Trophoblast cell (in vitro differentiated cells and primary cell): ENCODE measurements around the gene GPR21.

Source experiments
- DNase-seq, 2 donors: peaks; one replicate each; pipeline ENCODE4 v3.0.0-alpha.2; 2016
- H2AFZ ChIP-seq: 2 replicates; pipeline ENCODE4 v1.6.1; 2013; ENCODE audit warnings: low read length, moderate library complexity, mild to moderate bottlenecking; ENCODE audit not compliant: insufficient read depth, poor library complexity
- H2AK5ac ChIP-seq: 2 replicates; pipeline ENCODE4 v1.6.1; 2013; ENCODE audit warnings: mild to moderate bottlenecking, low read length
- H2BK120ac ChIP-seq: 2 replicates; pipeline ENCODE4 v1.6.1; 2013; ENCODE audit warnings: low read length, mild to moderate bottlenecking, moderate library complexity; ENCODE audit not compliant: insufficient read depth, poor library complexity
- H2BK12ac ChIP-seq: 2 replicates; pipeline ENCODE4 v1.6.1; 2013; ENCODE audit warnings: mild to moderate bottlenecking, low read length, moderate library complexity
- H2BK5ac ChIP-seq: 2 replicates; pipeline ENCODE4 v1.6.1; 2013; ENCODE audit warnings: low read length, low read depth, moderate library complexity, mild to moderate bottlenecking; ENCODE audit not compliant: poor library complexity
- H3K14ac ChIP-seq: 2 replicates; pipeline ENCODE4 v1.6.1; 2013; ENCODE audit warnings: mild to moderate bottlenecking, low read length
- H3K18ac ChIP-seq: 2 replicates; pipeline ENCODE4 v1.6.1; 2013; ENCODE audit warnings: mild to moderate bottlenecking, low read length
- H3K23ac ChIP-seq: 2 replicates; pipeline ENCODE4 v1.6.1; 2013; ENCODE audit warnings: low read length
- H3K27ac ChIP-seq: 2 replicates; pipeline ENCODE4 v1.5.1; 2013; ENCODE audit warnings: low read depth, mild to moderate bottlenecking, inconsistent platforms, low read length, moderate library complexity
- H3K27me3 ChIP-seq: 2 replicates; pipeline ENCODE4 v1.6.1; 2013; ENCODE audit warnings: inconsistent platforms, mild to moderate bottlenecking, low read length, moderate library complexity; ENCODE audit not compliant: insufficient read depth
- H3K36me3 ChIP-seq, 2 experiments: 1 replicate in 1 of 2; 2 replicates in 1 of 2; pipeline ENCODE4 v1.6.1; 2013; ENCODE audit warnings: low read length in 2 of 2, mild to moderate bottlenecking in 2 of 2, moderate library complexity in 1 of 2; ENCODE audit not compliant: insufficient read depth in 2 of 2, control insufficient read depth in 1 of 2
- H3K4ac ChIP-seq: 2 replicates; pipeline ENCODE4 v1.6.1; 2013; ENCODE audit warnings: low read depth, mild to moderate bottlenecking, low read length, moderate library complexity
- H3K4me1 ChIP-seq, 2 experiments: 1 replicate in 1 of 2; 2 replicates in 1 of 2; pipeline ENCODE4 v1.6.1; 2013; ENCODE audit warnings: low read length in 2 of 2, mild to moderate bottlenecking in 2 of 2, moderate library complexity in 1 of 2; ENCODE audit not compliant: insufficient read depth in 2 of 2, control insufficient read depth in 1 of 2
- H3K4me2 ChIP-seq: 2 replicates; pipeline ENCODE4 v1.6.1; 2013; ENCODE audit warnings: inconsistent platforms, mild to moderate bottlenecking, low read length, moderate library complexity
- H3K4me3 ChIP-seq: 2 replicates; pipeline ENCODE4 v1.5.1; 2013; ENCODE audit warnings: mild to moderate bottlenecking, low read depth, low read length, inconsistent platforms
- H3K79me1 ChIP-seq: one replicate; pipeline ENCODE4 v1.6.1; 2013; ENCODE audit warnings: low read length
- H3K79me2 ChIP-seq: 2 replicates; pipeline ENCODE4 v1.6.1; 2013; ENCODE audit warnings: low read length, mild to moderate bottlenecking; ENCODE audit not compliant: control insufficient read depth, insufficient read depth, poor library complexity
- H3K9ac ChIP-seq: 2 replicates; pipeline ENCODE4 v1.6.1; 2013; ENCODE audit warnings: mild to moderate bottlenecking, low read length
- H3K9me3 ChIP-seq: 2 replicates; pipeline ENCODE4 v1.6.1; 2013; ENCODE audit warnings: low read depth, mild to moderate bottlenecking, control low read depth, inconsistent platforms, low read length; ENCODE audit not compliant: insufficient read depth
- H4K12ac ChIP-seq: 2 replicates; pipeline ENCODE4 v1.6.1; 2013; ENCODE audit warnings: low read depth, mild to moderate bottlenecking, low read length, moderate library complexity
- H4K8ac ChIP-seq: 2 replicates; pipeline ENCODE4 v1.6.1; 2013; ENCODE audit warnings: low read depth, mild to moderate bottlenecking, low read length, moderate library complexity
- H4K91ac ChIP-seq: one replicate; pipeline ENCODE4 v1.6.1; 2013; ENCODE audit warnings: low read depth, mild to moderate bottlenecking, low read length, moderate library complexity
- WGBS: extraction: QIAGEN DNeasy Blood & Tissue Kit; methylation state at CpG from one replicate; pipeline ENCODE4 v1.1.7; 2013; ENCODE audit warnings: missing lambda C conversion rate; ENCODE audit not compliant: insufficient read length, insufficient coverage; ENCODE audit errors: extremely low coverage; 5-methylcytosine and 5-hydroxymethylcytosine counted together

GPR21 gene

GRCh38 chr9:123028973-123029372, 4.5 kb upstream of the GPR21 start:
- no CpG with 5 or more reads among the region's 3 CpGs for WGBS

GRCh38 chr9:123031963-123032362, 1.5 kb upstream of the GPR21 start:
- no peaks in the 10 kb centered on the region for H3K27me3 ChIP-seq
- H3K79me2 ChIP-seq: no peaks in the 10 kb centered on the region
- no peak overlapping the region for H3K14ac ChIP-seq
- no peak overlapping the region for H2BK12ac ChIP-seq
- no peak overlapping the region for H4K91ac ChIP-seq
- no CpG with 5 or more reads among the region's 1 CpG for WGBS
- no peak for DNase-seq
- no peak overlapping the region for H3K9ac ChIP-seq
- no peaks in the 10 kb centered on the region for H3K9me3 ChIP-seq
- peaks cover 11 to 18% of the 10 kb centered on the region in 2 experiments for H3K36me3 ChIP-seq
- H3K18ac ChIP-seq: no peak overlapping the region
- H3K27ac ChIP-seq: no peak overlapping the region
- no peak overlapping the region for H2BK5ac ChIP-seq
- no peak overlapping the region for H2AFZ ChIP-seq
- no peak overlapping the region for H2BK120ac ChIP-seq
- no peak overlapping the region for H2AK5ac ChIP-seq
- no peak overlapping the region for H4K8ac ChIP-seq
- H4K12ac ChIP-seq: no peak overlapping the region
- no peak overlapping the region for H3K23ac ChIP-seq
- H3K79me1 ChIP-seq: no peaks in the 10 kb centered on the region
- H3K4me1 ChIP-seq: peaks cover 3 to 8% of the 10 kb centered on the region in 2 experiments
- no peak overlapping the region for H3K4me2 ChIP-seq
- H3K4me3 ChIP-seq: no peak overlapping the region
- H3K4ac ChIP-seq: no peak overlapping the region

More at GRCh38 chr9:123028973-123029372, 4.5 kb upstream of the GPR21 start:
- H2BK120ac ChIP-seq: no peak overlapping the region
- H3K9me3 ChIP-seq: no peaks in the 10 kb centered on the region
- no peak overlapping the region for H2BK5ac ChIP-seq
- H4K8ac ChIP-seq: no peak overlapping the region
- H4K91ac ChIP-seq: no peak overlapping the region
- H3K79me1 ChIP-seq: no peaks in the 10 kb centered on the region
- H3K23ac ChIP-seq: no peak overlapping the region
- H3K4me1 ChIP-seq: peaks cover 3 to 5% of the 10 kb centered on the region in 2 experiments
- H3K18ac ChIP-seq: no peak overlapping the region
- H3K9ac ChIP-seq: no peak overlapping the region
- H3K27ac ChIP-seq: no peak overlapping the region
- H3K36me3 ChIP-seq: peaks cover 4 to 7% of the 10 kb centered on the region in 2 experiments
- no peak overlapping the region for H3K4ac ChIP-seq
- no peak overlapping the region for H2BK12ac ChIP-seq
- no peak overlapping the region for H3K4me2 ChIP-seq
- H2AK5ac ChIP-seq: no peak overlapping the region
- H3K27me3 ChIP-seq: no peaks in the 10 kb centered on the region
- no peak for DNase-seq
- H3K14ac ChIP-seq: no peak overlapping the region
- no peak overlapping the region for H2AFZ ChIP-seq
- H3K79me2 ChIP-seq: no peaks in the 10 kb centered on the region
- H4K12ac ChIP-seq: no peak overlapping the region
- no peak overlapping the region for H3K4me3 ChIP-seq

DNA sequence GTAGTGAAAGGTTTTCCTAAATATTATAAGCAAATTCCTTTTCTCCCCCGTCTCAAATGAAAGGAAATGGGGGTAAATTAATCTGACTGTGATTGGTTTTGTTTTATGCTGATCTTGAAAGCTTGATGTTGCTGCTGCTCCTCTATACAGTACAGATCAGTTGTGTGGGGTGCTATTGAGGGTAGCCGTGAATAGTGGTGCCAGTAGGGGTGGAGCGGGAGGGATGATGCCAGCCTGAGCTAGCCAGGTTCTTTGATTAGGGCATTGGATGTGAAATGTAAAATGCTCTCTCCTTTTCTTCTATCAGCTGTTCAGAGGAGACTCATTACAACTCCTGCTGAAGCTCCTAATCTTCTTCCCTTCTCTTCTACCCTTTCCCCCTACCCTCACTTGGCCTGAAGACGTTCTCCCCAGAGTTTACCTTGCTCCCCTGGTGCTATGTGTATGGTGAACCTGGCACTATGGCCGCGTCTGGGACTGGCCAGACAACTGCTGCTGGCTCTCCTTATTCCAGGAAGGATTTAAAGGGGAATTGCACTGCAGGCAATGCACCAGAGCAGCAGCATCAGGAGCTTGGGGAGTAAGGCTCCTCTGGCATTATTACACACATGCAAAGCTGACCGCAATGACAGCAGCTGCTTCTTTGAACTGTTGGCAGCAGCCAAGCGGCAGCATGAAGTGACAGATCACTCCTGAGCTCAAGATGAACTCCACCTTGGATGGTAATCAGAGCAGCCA, 566 bp downstream of the GPR21 start:
- Histone ChIP-seq H2BK12ac (no peak overlapping the region), H2AK5ac (no peak overlapping the region), H3K27me3 (no peaks in the 10 kb centered on the region), H4K8ac (no peak overlapping the region), H3K27ac (no peak overlapping the region), H3K9ac (no peak overlapping the region), H2BK5ac (no peak overlapping the region), H3K18ac (no peak overlapping the region), H4K91ac (no peak overlapping the region), H3K4me1 (peaks cover 3 to 8% of the 10 kb centered on the region in 2 experiments), H4K12ac (no peak overlapping the region), H3K79me2 (no peaks in the 10 kb centered on the region), H3K4me2 (no peak overlapping the region), H3K4me3 (no peak overlapping the region), H3K9me3 (no peaks in the 10 kb centered on the region), H2BK120ac (no peak overlapping the region), H3K14ac (no peak overlapping the region), H2AFZ (no peak overlapping the region), H3K79me1 (no peaks in the 10 kb centered on the region), H3K23ac (peak overlapping the region; percentile 87), H3K36me3 (peaks cover 8 to 16% of the 10 kb centered on the region in 2 experiments), H3K4ac (no peak overlapping the region)
- no CpG with 5 or more reads among the region's 8 CpGs for WGBS
- no peak for DNase-seq

GRCh38 chr9:123034881-123035510, 1.5 kb downstream of the GPR21 start:
- H3K23ac ChIP-seq: no peak overlapping the region
- H3K4me2 ChIP-seq: no peak overlapping the region
- no peak overlapping the region for H2AK5ac ChIP-seq
- no peak overlapping the region for H2BK120ac ChIP-seq
- no peak overlapping the region for H4K91ac ChIP-seq
- no peak overlapping the region for H3K4me3 ChIP-seq
- H3K14ac ChIP-seq: no peak overlapping the region
- H3K79me1 ChIP-seq: no peaks in the 10 kb centered on the region
- H3K9ac ChIP-seq: peak overlapping the region; percentile 21
- H2BK5ac ChIP-seq: no peak overlapping the region
- H3K79me2 ChIP-seq: no peaks in the 10 kb centered on the region
- no peak for DNase-seq
- H3K4ac ChIP-seq: no peak overlapping the region
- H3K27me3 ChIP-seq: no peaks in the 10 kb centered on the region
- no peak overlapping the region for H4K12ac ChIP-seq
- H4K8ac ChIP-seq: no peak overlapping the region
- no peak overlapping the region for H2AFZ ChIP-seq
- no peak overlapping the region for H2BK12ac ChIP-seq
- WGBS: no CpG with 5 or more reads among the region's 13 CpGs
- H3K4me1 ChIP-seq: peaks cover 3 to 8% of the 10 kb centered on the region in 2 experiments
- H3K18ac ChIP-seq: no peak overlapping the region
- H3K27ac ChIP-seq: no peak overlapping the region
- no peaks in the 10 kb centered on the region for H3K9me3 ChIP-seq
- H3K36me3 ChIP-seq: peaks cover 6 to 14% of the 10 kb centered on the region in 2 experiments
